Left lung (tissue), 10 donors: ENCODE data around the gene PHACTR3. TPM values are rescaled to one million over a fixed set of nuclear protein-coding genes. Genes with fewer than 3 reads are reported as not detected.

Source experiments
- ATAC-seq: fragments of 200-7000 bp; cut with Tn5 transposase; one replicate; pipeline ENCODE4 v1.9.1; 2020; ENCODE audit warnings: moderate library complexity
- DNase-seq, 4 donors: peaks; one replicate each; pipeline ENCODE4 v3.0.0-alpha.2; 2013 to 2020
- H3K27ac ChIP-seq, 2 donors: fragments of 200-600 bp; sonication (generic) in 1 of 2; one replicate each; pipeline versions ENCODE4 v1.5.0 to v1.8.0; 2020 to 2021
- H3K27me3 ChIP-seq, 2 donors: fragments of 200-600 bp; sonication (generic) in 1 of 2; one replicate each; pipeline versions ENCODE4 v1.5.0 to v1.8.0; 2020 to 2021
- H3K36me3 ChIP-seq, 2 donors: fragments of 200-600 bp; sonication (generic) in 1 of 2; one replicate each; pipeline versions ENCODE4 v1.5.0 to v1.8.0; 2020 to 2021
- H3K4me1 ChIP-seq, 2 donors: fragments of 200-600 bp; one replicate each; pipeline ENCODE4 v1.8.0; 2021
- H3K4me3 ChIP-seq, 2 donors: fragments of 200-600 bp; sonication (generic) in 1 of 2; one replicate each; pipeline versions ENCODE4 v1.5.0 to v1.8.0; 2020 to 2021; ENCODE audit warnings: mild to moderate bottlenecking in 1 of 2
- H3K9me3 ChIP-seq, 2 donors: fragments of 200-600 bp; sonication (generic) in 1 of 2; one replicate each; pipeline versions ENCODE4 v1.5.0 to v1.8.0; 2020 to 2021
- CTCF ChIP-seq, 2 donors: fragments of 200-600 bp; sonication (generic) in 1 of 2; IDR thresholded peaks; one replicate each; pipeline versions ENCODE4 v1.5.0 to v1.8.0; 2021; ENCODE audit warnings: antibody characterized with exemption in 2 of 2
- intact Hi-C, 2 donors: fragments of 100-400 bp; cut with DNase I; formaldehyde crosslinking; loops; one replicate each; pipeline versions ENCODE4 v1.11.2 to v1.14.2; 2022
- polyA plus RNA-seq, 6 donors: library from polyadenylated mRNA; unstranded; fragments of 120-200 nt; gene quantifications; one replicate each; pipeline ENCODE4 v1.2.1, GENCODE V29; 2013; ENCODE audit not compliant: insufficient read length in 6 of 6
- total RNA-seq, 2 donors: library from RNA; stranded (reverse); fragmentation: NEBNext Ultra II Directional; extraction: Animal tissue kit (Norgen Biotek cat#: 25700); gene quantifications; one replicate each; pipeline ENCODE4 v1.2.1, GENCODE V29; 2021
- donor health status: DM: no; HTN: yes; CAD: no.
- donor health status: DM: no; HTN: no; CAD: no.

The PHACTR3 gene
- total and polyA plus RNA-seq, 8 donors, result 3.5 to 14.5 (median 4.4) TPM

- DNase-seq (no peak), ATAC-seq (no peak)
- no peak overlapping the region for H3K4me3 ChIP-seq
- intact Hi-C loops, result no loop called here
- H3K36me3 ChIP-seq, result no peaks in the 10 kb centered on the region
- H3K27me3 ChIP-seq, result peaks cover 38 to 99% of the 10 kb centered on the region in 2 donors
- no peaks in the 10 kb centered on the region for H3K9me3 ChIP-seq
- no peaks in the 10 kb centered on the region for H3K4me1 ChIP-seq
- no peak for TF ChIP-seq CTCF (IDR thresholded peaks at IDR 0.05)
- H3K27ac ChIP-seq, result no peak overlapping the region
Observed at GRCh38 chr20:59606566-59606965, 2.2 kb downstream of the PHACTR3 start.

- H3K27ac ChIP-seq, result no peak overlapping the region
- no peak overlapping the region for H3K4me3 ChIP-seq
- H3K27me3 ChIP-seq, result peaks cover 30 to 81% of the 10 kb centered on the region in 2 donors
- no peaks in the 10 kb centered on the region for H3K4me1 ChIP-seq
- no peaks in the 10 kb centered on the region for H3K36me3 ChIP-seq
- intact Hi-C loops, result no loop called here
- H3K9me3 ChIP-seq, result no peaks in the 10 kb centered on the region
- DNase-seq (no peak), ATAC-seq (no peak)
- TF ChIP-seq CTCF (IDR thresholded peaks at IDR 0.05), result no peak
Observed at GRCh38 chr20:59608396-59608795, 4.1 kb downstream of the PHACTR3 start.

- Histone ChIP-seq H3K27ac (no peak overlapping the region), H3K36me3 (no peaks in the 10 kb centered on the region), H3K9me3 (no peaks in the 10 kb centered on the region), H3K27me3 (peaks cover 25 to 77% of the 10 kb centered on the region in 2 donors), H3K4me3 (no peak overlapping the region), H3K4me1 (no peaks in the 10 kb centered on the region)
- DNase-seq (no peak), ATAC-seq (no peak)
- TF ChIP-seq CTCF (IDR thresholded peaks at IDR 0.05), result no peak
- intact Hi-C loops, result no loop called here
Observed at GRCh38 chr20:59608871-59609270, 4.5 kb downstream of the PHACTR3 start.

DNA sequence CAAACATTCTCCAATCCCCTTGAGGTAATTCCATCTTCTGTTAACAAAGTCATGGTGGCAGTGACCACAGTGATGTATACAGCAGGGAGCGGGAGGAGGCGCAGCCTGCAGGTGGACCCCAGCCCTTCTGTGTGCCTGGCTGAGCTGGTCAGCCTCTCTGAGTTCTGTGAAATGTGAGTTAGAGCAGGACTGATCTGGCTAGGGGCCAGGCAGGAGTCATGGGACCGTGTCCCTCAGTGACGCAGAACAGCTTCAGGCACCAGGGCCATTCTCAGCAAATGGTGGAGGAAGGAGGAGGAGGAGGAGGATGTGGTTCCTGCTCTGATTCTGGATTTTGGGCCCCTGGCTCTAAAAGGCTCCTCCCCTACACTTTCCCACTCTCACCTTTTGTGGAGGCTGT lies 6.9 kb downstream of the PHACTR3 start:
- H3K27ac ChIP-seq, result no peak overlapping the region
- H3K27me3 ChIP-seq, result peaks cover 4 to 58% of the 10 kb centered on the region in 2 donors
- no peaks in the 10 kb centered on the region for H3K4me1 ChIP-seq
- ATAC-seq, result no peak
- no peak for TF ChIP-seq CTCF (IDR thresholded peaks at IDR 0.05)
- intact Hi-C loops, result no loop called here
- no peak overlapping the region for H3K4me3 ChIP-seq
- H3K36me3 ChIP-seq, result no peaks in the 10 kb centered on the region
- no peak for DNase-seq
- no peaks in the 10 kb centered on the region for H3K9me3 ChIP-seq

- ATAC-seq (no peak), DNase-seq (no peak)
- intact Hi-C loops, result no loop called here
- no peaks in the 10 kb centered on the region for H3K4me1 ChIP-seq
- no peak overlapping the region for H3K27ac ChIP-seq
- H3K27me3 ChIP-seq, result peaks cover 0 to 57% of the 10 kb centered on the region in 2 donors
- H3K9me3 ChIP-seq, result no peaks in the 10 kb centered on the region
- no peaks in the 10 kb centered on the region for H3K36me3 ChIP-seq
- H3K4me3 ChIP-seq, result no peak overlapping the region
- TF ChIP-seq CTCF (IDR thresholded peaks at IDR 0.05), result no peak
Observed at GRCh38 chr20:59613861-59614260, 9.5 kb downstream of the PHACTR3 start.
